Lower leg skin (tissue), 3 donors: ENCODE data around the gene OR52A5.

Source experiments
- POLR2A ChIP-seq, 2 donors: fragments of 450-650 bp; IDR thresholded peaks; one replicate each; pipeline ENCODE4 v1.6.1; 2016 to 2017; ENCODE audit warnings: antibody characterized with exemption in 2 of 2, mild to moderate bottlenecking in 1 of 2, moderate library complexity in 1 of 2
- TF ChIP-seq, protein P1 (sequence below), 3 donors: fragments of 450-650 bp; IDR thresholded peaks; one replicate each; pipeline ENCODE4 v1.5.1; 2016; ENCODE audit warnings: antibody characterized with exemption in 3 of 3, mild to moderate bottlenecking in 3 of 3, moderate library complexity in 2 of 3

DNA sequence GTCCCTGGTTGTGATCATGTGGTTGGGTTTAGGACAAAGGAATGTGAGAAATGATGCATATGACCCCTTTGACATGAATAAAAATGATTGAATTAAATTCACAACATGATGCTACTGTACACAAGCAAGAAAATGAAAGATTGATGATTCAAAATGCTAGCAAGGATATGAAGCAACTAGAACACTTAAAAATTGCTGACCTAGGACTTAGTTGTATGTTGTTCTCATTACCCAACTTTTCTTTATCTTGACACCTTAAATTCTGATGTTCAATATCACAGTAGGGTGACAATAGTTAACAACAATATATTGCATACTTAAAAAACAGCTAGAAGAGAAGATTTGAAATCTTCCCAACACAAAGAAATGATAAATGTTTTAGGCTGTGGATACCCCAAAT, 20.6 kb downstream of the OR52A5 start:
- TF ChIP-seq, protein P1, sequence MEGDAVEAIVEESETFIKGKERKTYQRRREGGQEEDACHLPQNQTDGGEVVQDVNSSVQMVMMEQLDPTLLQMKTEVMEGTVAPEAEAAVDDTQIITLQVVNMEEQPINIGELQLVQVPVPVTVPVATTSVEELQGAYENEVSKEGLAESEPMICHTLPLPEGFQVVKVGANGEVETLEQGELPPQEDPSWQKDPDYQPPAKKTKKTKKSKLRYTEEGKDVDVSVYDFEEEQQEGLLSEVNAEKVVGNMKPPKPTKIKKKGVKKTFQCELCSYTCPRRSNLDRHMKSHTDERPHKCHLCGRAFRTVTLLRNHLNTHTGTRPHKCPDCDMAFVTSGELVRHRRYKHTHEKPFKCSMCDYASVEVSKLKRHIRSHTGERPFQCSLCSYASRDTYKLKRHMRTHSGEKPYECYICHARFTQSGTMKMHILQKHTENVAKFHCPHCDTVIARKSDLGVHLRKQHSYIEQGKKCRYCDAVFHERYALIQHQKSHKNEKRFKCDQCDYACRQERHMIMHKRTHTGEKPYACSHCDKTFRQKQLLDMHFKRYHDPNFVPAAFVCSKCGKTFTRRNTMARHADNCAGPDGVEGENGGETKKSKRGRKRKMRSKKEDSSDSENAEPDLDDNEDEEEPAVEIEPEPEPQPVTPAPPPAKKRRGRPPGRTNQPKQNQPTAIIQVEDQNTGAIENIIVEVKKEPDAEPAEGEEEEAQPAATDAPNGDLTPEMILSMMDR (IDR thresholded peaks at IDR 0.05), result no peak
- TF ChIP-seq POLR2A (IDR thresholded peaks at IDR 0.05), result no peak
